ENCODE results near the gene AFAP1. TPM values are rescaled to one million over a fixed set of nuclear protein-coding genes. Genes with fewer than 3 reads are reported as not detected.

Gene AFAP1
- total RNA-seq, 5 donors from 2014 or later (not counting 1 experiment from before 2014, with no cell fraction given): 4.8 to 34.8 (median 20.3) TPM

DNA sequence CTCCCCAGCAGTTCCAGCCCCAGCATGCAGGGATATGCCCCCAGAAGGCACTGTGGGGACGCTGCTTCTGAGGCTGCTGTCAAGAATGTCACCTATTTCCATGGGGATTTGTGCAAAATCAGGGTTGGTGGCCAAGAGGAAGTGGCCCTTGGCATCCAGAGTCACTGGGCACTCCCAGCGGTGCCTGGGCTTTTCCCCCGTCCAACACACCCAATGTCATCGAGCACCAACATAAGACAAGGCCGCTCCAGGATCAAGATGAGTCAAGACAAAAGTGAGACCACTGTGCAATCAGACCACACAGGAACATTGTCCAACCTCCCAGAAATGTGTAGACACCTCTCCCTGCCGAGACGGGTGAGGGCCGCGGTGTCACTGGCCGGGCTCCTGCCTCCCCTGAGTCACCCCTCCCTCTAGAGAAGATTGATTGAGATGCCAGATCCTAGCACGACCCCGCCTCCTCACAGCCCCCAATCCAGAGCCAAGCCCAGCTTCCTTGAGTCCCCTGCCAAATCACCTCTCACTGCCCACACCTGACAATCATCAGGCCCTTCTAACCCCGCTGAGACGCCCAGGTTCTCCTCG lies 194.3 kb downstream of the AFAP1 start:
- no peaks in the 10 kb centered on the region for H3K9me3 ChIP-seq
- H3K4me1 ChIP-seq (ENCODE audit: control insufficient read depth in 1 of 2, extremely low read depth in 1 of 2, insufficient read depth in 2 of 2, low read length in 2 of 2): peaks cover under 1 to 3% of the 10 kb centered on the region in 2 experiments
- no peak overlapping the region for H3K4me3 Mint-ChIP-seq
- no peak overlapping the region for H3K27ac ChIP-seq (ENCODE audit: low read length)
- ATAC-seq (replicated peaks in 1 of 4) (no peak), DNase-seq (no peak)
- ChIA-PET CTCF (no interaction called here), POLR2A (no interaction called here)
- peaks cover 17 to 20% (median 19%) of the 10 kb centered on the region in 3 donors for H3K4me1 Mint-ChIP-seq
- WGBS (ENCODE audit: insufficient coverage): 89% methylated on average over 7 of the region's 15 CpGs
- H3K27me3 ChIP-seq (replicated peaks in 1 of 2; ENCODE audit: control insufficient read depth in 2 of 2, extremely low read depth in 1 of 2, insufficient read depth in 2 of 2, low read length in 1 of 2): peaks cover 0 to 12% of the 10 kb centered on the region in 2 experiments
- H3K36me3 Mint-ChIP-seq: no peaks in the 10 kb centered on the region
- peaks cover 0 to 4% of the 10 kb centered on the region in 2 donors for H3K27me3 Mint-ChIP-seq
- H3K27ac Mint-ChIP-seq: no peak overlapping the region
- no peak overlapping the region for H3K4me3 ChIP-seq (ENCODE audit: control insufficient read depth in 1 of 2, extremely low read depth in 1 of 2, low read length in 1 of 2)
- H3K36me3 ChIP-seq (ENCODE audit: control insufficient read depth in 2 of 2, extremely low read depth in 1 of 2, insufficient read depth in 1 of 2, low read length in 1 of 2): no peaks in the 10 kb centered on the region
- no peaks in the 10 kb centered on the region for H3K9me3 Mint-ChIP-seq

DNA sequence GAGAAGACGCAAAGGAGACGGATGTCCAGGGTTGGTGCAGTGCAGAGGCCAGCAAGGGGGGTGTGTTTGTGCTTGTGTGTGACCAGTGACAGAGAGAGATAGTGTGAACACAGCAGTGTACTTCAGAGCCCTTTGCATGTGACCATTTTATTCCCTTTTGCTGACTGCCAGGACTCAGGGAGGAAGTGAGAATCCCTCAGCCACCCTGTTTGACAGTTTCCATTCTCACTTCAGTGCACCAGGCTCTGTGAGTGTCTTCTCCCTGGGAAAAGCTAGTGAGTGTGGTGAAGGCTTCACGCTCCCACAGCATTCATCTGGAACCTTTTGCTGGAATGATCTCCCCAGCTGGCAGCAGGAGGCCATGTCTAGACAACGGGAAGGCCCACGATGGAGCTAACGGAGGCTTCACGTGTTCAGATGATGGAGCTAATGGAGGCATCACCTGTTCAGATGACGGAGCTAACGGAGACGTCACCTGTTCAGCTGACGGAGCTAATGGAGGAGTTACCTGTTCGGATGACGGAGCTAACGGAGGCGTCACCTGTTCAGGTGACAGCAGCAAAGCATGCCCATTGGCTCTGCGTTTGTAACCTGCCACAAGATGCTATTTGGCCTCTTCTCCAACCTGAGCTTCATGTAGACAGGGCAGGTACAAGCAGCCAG lies 195.4 kb downstream of the AFAP1 start:
- peaks cover 9 to 11% (median 9%) of the 10 kb centered on the region in 3 donors for H3K4me1 Mint-ChIP-seq
- Histone ChIP-seq H3K27me3 (replicated peaks in 1 of 2; ENCODE audit: control insufficient read depth in 2 of 2, extremely low read depth in 1 of 2, insufficient read depth in 2 of 2, low read length in 1 of 2) (peaks cover 0 to 12% of the 10 kb centered on the region in 2 experiments), H3K9me3 (no peaks in the 10 kb centered on the region), H3K36me3 (ENCODE audit: control insufficient read depth in 2 of 2, extremely low read depth in 1 of 2, insufficient read depth in 1 of 2, low read length in 1 of 2) (no peaks in the 10 kb centered on the region), H3K27ac (ENCODE audit: low read length) (no peak overlapping the region), H3K4me3 (ENCODE audit: control insufficient read depth in 1 of 2, extremely low read depth in 1 of 2, low read length in 1 of 2) (no peak overlapping the region), H3K4me1 (ENCODE audit: control insufficient read depth in 1 of 2, extremely low read depth in 1 of 2, insufficient read depth in 2 of 2, low read length in 2 of 2) (no peaks in the 10 kb centered on the region)
- H3K9me3 Mint-ChIP-seq: no peaks in the 10 kb centered on the region
- no peak for ATAC-seq (replicated peaks in 1 of 4)
- H3K27ac Mint-ChIP-seq: no peak overlapping the region
- H3K4me3 Mint-ChIP-seq: no peak overlapping the region
- no peak for DNase-seq
- WGBS (ENCODE audit: insufficient coverage): 80% methylated on average over 15 of the region's 16 CpGs
- H3K36me3 Mint-ChIP-seq: no peaks in the 10 kb centered on the region
- H3K27me3 Mint-ChIP-seq: peaks cover 0 to 4% of the 10 kb centered on the region in 2 donors
- POLR2A ChIA-PET: no interaction called here
- CTCF ChIA-PET: interaction anchor here in 1 of 2 donors (0.6 kb wide), 1 partner anchor 58 kb away, joined by 7 read pairs; no protein-coding TSS in a partner anchor

DNA sequence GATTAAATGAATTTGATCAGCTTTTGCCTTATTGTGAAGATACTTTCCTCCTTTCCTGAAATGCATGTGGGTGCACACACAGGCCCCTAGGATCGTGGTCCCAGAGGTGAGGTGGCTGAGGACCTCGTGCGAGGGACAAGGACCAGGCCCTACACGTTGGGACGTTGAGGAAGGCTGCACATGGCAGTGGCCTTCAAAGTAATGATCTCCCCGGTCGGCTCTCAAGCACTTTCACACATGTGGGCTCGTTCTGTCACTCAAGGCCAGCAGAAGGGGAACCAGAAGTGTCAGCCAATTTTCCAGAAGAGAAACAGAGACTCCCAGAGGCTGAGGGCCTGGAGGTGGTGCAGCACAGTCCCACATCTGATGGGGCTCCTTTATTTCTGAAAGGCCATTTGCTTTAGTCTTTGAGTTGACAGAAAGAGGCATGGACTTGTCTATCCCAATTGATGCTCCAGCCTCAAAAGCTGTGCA lies 196.8 kb downstream of the AFAP1 start:
- no peak for ATAC-seq (replicated peaks in 1 of 4)
- CTCF ChIA-PET: no interaction called here
- POLR2A ChIA-PET: no interaction called here

DNA sequence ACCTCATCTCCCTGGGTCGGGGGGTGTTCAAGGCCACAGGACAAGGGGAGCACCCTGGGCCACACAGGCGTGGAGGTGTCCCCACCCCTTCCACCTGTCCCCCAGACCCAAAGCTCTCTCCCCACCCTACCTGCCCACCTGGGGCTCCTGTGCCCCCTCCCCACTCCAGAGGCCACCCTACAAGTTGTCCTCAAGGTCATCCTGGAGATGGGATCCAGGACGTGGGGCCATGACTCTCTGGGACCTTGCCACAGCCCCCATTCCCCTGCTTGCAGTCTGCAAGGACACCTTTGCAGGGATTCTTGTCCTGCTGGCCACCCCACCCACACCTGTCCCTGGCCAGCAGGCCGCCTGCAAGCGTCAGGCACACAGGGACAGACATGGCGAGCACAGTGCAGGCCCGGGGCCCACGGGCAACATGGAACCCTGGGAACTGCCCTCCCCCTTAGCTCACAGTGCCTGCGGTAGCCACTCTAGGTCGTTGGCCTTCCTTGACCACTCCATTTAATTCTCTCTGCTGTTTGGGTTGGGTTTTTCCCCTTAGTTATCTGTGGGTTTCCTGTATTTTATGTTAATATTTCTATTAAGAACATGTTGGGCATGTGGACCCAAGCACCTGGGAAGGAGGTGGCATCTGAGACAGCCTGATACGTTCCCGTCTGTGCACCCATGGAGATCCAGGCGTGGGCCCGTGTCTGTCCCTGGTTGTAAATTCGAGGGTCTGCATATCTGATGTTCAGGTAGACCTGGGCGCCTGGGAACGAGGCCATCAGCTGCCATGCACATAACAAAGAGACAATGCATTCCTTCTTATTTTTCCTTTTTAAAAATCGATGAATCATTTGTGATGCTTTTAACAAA lies 197.5 kb downstream of the AFAP1 start:
- H3K36me3 ChIP-seq (ENCODE audit: control insufficient read depth in 2 of 2, extremely low read depth in 1 of 2, insufficient read depth in 1 of 2, low read length in 1 of 2): no peaks in the 10 kb centered on the region
- H3K27ac ChIP-seq (ENCODE audit: low read length): no peak overlapping the region
- DNase-seq (no peak), ATAC-seq (replicated peaks in 1 of 4) (no peak)
- ChIA-PET POLR2A (no interaction called here), CTCF (interaction anchor here in 1 of 2 donors (0.5 kb wide), 1 partner anchor 59 kb away, joined by 3 read pairs; no protein-coding TSS in a partner anchor)
- no peaks in the 10 kb centered on the region for H3K4me1 ChIP-seq (ENCODE audit: control insufficient read depth in 1 of 2, extremely low read depth in 1 of 2, insufficient read depth in 2 of 2, low read length in 2 of 2)
- Mint-ChIP-seq H3K27ac (no peak overlapping the region), H3K4me1 (peaks cover 0 to 4% (median 3%) of the 10 kb centered on the region in 3 donors), H3K4me3 (no peak overlapping the region), H3K36me3 (no peaks in the 10 kb centered on the region), H3K27me3 (peaks cover 0 to 4% of the 10 kb centered on the region in 2 donors), H3K9me3 (no peaks in the 10 kb centered on the region)
- no peaks in the 10 kb centered on the region for H3K9me3 ChIP-seq
- peaks cover 0 to 9% of the 10 kb centered on the region in 2 experiments for H3K27me3 ChIP-seq (replicated peaks in 1 of 2; ENCODE audit: control insufficient read depth in 2 of 2, extremely low read depth in 1 of 2, insufficient read depth in 2 of 2, low read length in 1 of 2)
- 81% methylated on average over 8 of the region's 18 CpGs for WGBS (ENCODE audit: insufficient coverage)
- no peak overlapping the region for H3K4me3 ChIP-seq (ENCODE audit: control insufficient read depth in 1 of 2, extremely low read depth in 1 of 2, low read length in 1 of 2)

More for the DNA sequence above, 196.8 kb downstream of the AFAP1 start:
- DNase-seq: no peak
- H3K36me3 Mint-ChIP-seq: no peaks in the 10 kb centered on the region
- H3K36me3 ChIP-seq (ENCODE audit: control insufficient read depth in 2 of 2, extremely low read depth in 1 of 2, insufficient read depth in 1 of 2, low read length in 1 of 2): no peaks in the 10 kb centered on the region
- WGBS (ENCODE audit: insufficient coverage): 69% methylated on average over 7 of the region's 8 CpGs
- H3K9me3 Mint-ChIP-seq: no peaks in the 10 kb centered on the region
- H3K27me3 Mint-ChIP-seq: peaks cover 0 to 4% of the 10 kb centered on the region in 2 donors
- H3K4me3 ChIP-seq (ENCODE audit: control insufficient read depth in 1 of 2, extremely low read depth in 1 of 2, low read length in 1 of 2): no peak overlapping the region
- no peaks in the 10 kb centered on the region for H3K9me3 ChIP-seq
- no peak overlapping the region for H3K4me3 Mint-ChIP-seq
- H3K27ac Mint-ChIP-seq: no peak overlapping the region
- H3K4me1 Mint-ChIP-seq: peaks cover 0 to 4% (median 4%) of the 10 kb centered on the region in 3 donors
- H3K4me1 ChIP-seq (ENCODE audit: control insufficient read depth in 1 of 2, extremely low read depth in 1 of 2, insufficient read depth in 2 of 2, low read length in 2 of 2): no peaks in the 10 kb centered on the region
- no peak overlapping the region for H3K27ac ChIP-seq (ENCODE audit: low read length)
- H3K27me3 ChIP-seq (replicated peaks in 1 of 2; ENCODE audit: control insufficient read depth in 2 of 2, extremely low read depth in 1 of 2, insufficient read depth in 2 of 2, low read length in 1 of 2): peaks cover 0 to 12% of the 10 kb centered on the region in 2 experiments

DNA sequence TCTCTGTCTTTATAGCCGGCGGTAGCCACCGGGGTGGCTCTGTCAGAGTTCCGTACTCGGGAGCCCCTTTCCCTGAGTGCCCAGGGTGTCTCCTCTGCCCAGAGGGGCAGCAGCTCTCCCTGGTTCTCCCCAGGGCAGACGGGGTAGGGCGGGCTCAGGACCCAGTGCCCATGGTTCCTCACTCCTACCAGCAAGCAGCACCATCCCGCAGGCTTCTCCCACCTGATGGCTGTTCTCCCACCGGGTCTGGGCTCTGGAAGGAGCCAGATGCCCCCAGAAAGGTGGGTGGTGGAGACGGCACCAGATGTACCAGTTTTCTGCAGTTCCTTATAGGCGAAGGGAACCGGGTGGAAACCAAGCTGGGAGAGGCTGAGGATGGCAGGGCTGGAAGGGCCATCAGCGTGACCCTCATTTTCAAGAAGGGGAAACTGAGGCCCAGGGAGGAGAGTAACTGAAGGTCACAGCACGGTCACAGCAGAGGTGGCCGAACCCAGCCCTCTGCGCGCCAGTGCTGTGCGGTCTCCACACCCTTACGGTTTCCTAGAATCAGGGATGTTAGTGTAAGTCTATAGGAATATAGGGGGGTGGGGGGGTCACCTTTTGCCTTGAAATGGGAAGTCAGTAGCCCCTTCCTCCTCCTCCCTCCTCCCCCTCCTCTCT lies 198.7 kb downstream of the AFAP1 start:
- 80% methylated on average over 14 of the region's 19 CpGs for WGBS (ENCODE audit: insufficient coverage)
- ChIA-PET CTCF (no interaction called here), POLR2A (no interaction called here)
- DNase-seq (no peak), ATAC-seq (replicated peaks in 1 of 4) (no peak)
- no peak overlapping the region for H3K4me3 ChIP-seq (ENCODE audit: control insufficient read depth in 1 of 2, extremely low read depth in 1 of 2, low read length in 1 of 2)
- no peak overlapping the region for H3K27ac Mint-ChIP-seq
- H3K36me3 Mint-ChIP-seq: no peaks in the 10 kb centered on the region
- H3K4me1 ChIP-seq (ENCODE audit: control insufficient read depth in 1 of 2, extremely low read depth in 1 of 2, insufficient read depth in 2 of 2, low read length in 2 of 2): no peaks in the 10 kb centered on the region
- H3K27ac ChIP-seq (ENCODE audit: low read length): no peak overlapping the region
- no peaks in the 10 kb centered on the region for H3K9me3 ChIP-seq
- no peak overlapping the region for H3K4me3 Mint-ChIP-seq
- peaks cover 0 to 4% of the 10 kb centered on the region in 2 donors for H3K27me3 Mint-ChIP-seq
- peaks cover 0 to 4% (median 3%) of the 10 kb centered on the region in 3 donors for H3K4me1 Mint-ChIP-seq
- no peaks in the 10 kb centered on the region for H3K9me3 Mint-ChIP-seq
- H3K27me3 ChIP-seq (replicated peaks in 1 of 2; ENCODE audit: control insufficient read depth in 2 of 2, extremely low read depth in 1 of 2, insufficient read depth in 2 of 2, low read length in 1 of 2): peaks cover 0 to 9% of the 10 kb centered on the region in 2 experiments
- H3K36me3 ChIP-seq (ENCODE audit: control insufficient read depth in 2 of 2, extremely low read depth in 1 of 2, insufficient read depth in 1 of 2, low read length in 1 of 2): no peaks in the 10 kb centered on the region
